ENCODE results near the gene CHRNE.

Gene CHRNE

GRCh38 chr17:4903051-4903818, at the start of gene CHRNE:
CHRNE (minus strand) TSS chr17:4903098; CDS start chr17:4903063, 35 bp downstream.
- H3K36me3 Mint-ChIP-seq (ENCODE audit: low read depth) = peaks cover 6% of the 10 kb centered on the region

DNA sequence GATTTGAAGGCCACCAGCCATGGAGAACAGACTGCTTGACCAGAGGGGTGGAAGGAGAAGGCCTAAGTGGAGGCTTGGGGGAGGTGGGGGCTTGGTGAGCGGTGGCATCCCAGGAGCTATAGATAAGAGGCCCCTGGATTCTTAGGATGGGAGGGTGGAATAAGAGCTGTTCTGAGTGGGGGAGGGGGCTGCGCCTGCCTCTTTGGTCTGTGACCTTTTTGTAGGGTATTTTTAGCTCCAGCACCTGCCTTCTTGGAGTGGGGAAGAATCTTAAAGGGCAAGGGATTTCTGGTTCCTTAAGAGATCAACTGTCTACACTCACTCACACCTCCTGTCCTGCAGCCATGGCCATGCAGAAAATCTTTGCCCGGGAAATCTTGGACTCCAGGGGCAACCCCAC, 48.6 kb upstream of the CHRNE start:
- Mint-ChIP-seq H3K36me3 (ENCODE audit: low read depth) (peaks cover 14% of the 10 kb centered on the region), H3K4me1 (peaks cover 43% of the 10 kb centered on the region), H3K27ac (peak overlapping the region; percentile 88 to 98 (median 98)), H3K9me3 (no peaks in the 10 kb centered on the region), H3K27me3 (ENCODE audit: low read depth) (no peaks in the 10 kb centered on the region), H3K4me3 (peak overlapping the region; percentile 83 to 89 (median 84))
- TF ChIP-seq, protein P1, sequence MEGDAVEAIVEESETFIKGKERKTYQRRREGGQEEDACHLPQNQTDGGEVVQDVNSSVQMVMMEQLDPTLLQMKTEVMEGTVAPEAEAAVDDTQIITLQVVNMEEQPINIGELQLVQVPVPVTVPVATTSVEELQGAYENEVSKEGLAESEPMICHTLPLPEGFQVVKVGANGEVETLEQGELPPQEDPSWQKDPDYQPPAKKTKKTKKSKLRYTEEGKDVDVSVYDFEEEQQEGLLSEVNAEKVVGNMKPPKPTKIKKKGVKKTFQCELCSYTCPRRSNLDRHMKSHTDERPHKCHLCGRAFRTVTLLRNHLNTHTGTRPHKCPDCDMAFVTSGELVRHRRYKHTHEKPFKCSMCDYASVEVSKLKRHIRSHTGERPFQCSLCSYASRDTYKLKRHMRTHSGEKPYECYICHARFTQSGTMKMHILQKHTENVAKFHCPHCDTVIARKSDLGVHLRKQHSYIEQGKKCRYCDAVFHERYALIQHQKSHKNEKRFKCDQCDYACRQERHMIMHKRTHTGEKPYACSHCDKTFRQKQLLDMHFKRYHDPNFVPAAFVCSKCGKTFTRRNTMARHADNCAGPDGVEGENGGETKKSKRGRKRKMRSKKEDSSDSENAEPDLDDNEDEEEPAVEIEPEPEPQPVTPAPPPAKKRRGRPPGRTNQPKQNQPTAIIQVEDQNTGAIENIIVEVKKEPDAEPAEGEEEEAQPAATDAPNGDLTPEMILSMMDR (IDR thresholded peaks at IDR 0.05; ENCODE audit: unreplicated experiment in 3 of 3) = no peak

More at GRCh38 chr17:4903051-4903818, at the start of gene CHRNE:
- TF ChIP-seq, protein P1 (IDR thresholded peaks at IDR 0.05; ENCODE audit: unreplicated experiment in 3 of 3) = peak; percentile 74 to 80 (median 75)
- H3K4me3 Mint-ChIP-seq = peak within 1 kb of the TSS in 1 of 3 experiments; percentile 20
- peak within 1 kb of the TSS; percentile 10 to 41 (median 12) for H3K27ac Mint-ChIP-seq
- H3K27me3 Mint-ChIP-seq (ENCODE audit: low read depth) = no peaks in the 10 kb centered on the region
- H3K4me1 Mint-ChIP-seq = peaks cover 15% of the 10 kb centered on the region
- no peaks in the 10 kb centered on the region for H3K9me3 Mint-ChIP-seq

GRCh38 chr17:4950746-4951204, 47.9 kb upstream of the CHRNE start, which contains the start of gene ENO3:
ENO3 (plus strand) TSS chr17:4951119; CDS start chr17:4951830, 711 bp downstream.
- Mint-ChIP-seq H3K9me3 (no peaks in the 10 kb centered on the region), H3K4me3 (peak within 1 kb of the TSS; percentile 83 to 89 (median 84)), H3K27ac (peak within 1 kb of the TSS; percentile 88 to 98 (median 98)), H3K27me3 (ENCODE audit: low read depth) (no peaks in the 10 kb centered on the region), H3K36me3 (ENCODE audit: low read depth) (peaks cover 11% of the 10 kb centered on the region), H3K4me1 (peaks cover 40% of the 10 kb centered on the region)
- TF ChIP-seq, protein P1 (IDR thresholded peaks at IDR 0.05; ENCODE audit: unreplicated experiment in 3 of 3) = no peak

DNA sequence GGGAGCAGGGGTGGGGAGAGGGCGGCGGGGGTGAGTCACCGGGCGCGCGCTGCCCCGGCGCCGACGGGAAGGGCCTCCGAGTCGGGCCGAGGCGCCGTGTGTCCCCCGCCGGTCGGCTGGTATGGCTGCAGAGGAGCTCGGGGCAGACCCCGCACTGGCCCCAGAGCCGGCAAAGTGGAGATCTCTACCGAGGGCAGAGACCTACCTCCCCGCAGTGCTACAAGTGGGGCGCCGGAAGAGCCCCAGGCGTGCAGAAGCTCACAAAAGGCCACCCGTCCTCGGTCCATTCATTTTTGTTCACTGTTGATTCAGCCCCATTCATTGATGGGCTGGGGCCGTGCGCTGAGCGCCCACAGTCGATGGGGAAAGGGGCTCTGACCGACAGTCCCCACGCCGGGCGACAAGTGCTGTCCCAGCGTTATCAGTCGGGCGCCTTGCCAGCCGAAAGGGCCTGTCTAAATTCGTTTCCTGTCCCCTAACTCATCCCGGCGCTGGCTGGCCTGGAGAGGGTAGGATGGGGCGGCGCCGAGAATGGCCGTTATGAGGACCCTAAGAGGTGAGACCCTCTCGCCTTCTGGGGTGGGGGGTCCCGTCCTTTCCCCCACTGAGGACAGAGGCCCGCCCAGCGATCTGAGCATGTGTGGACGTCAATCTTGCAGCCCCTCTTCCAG, 47.3 kb upstream of the CHRNE start:
- TF ChIP-seq, protein P1 (IDR thresholded peaks at IDR 0.05; ENCODE audit: unreplicated experiment in 3 of 3) = no peak
- Mint-ChIP-seq H3K9me3 (no peaks in the 10 kb centered on the region), H3K27ac (peak overlapping the region; percentile 88 to 98 (median 98))

DNA sequence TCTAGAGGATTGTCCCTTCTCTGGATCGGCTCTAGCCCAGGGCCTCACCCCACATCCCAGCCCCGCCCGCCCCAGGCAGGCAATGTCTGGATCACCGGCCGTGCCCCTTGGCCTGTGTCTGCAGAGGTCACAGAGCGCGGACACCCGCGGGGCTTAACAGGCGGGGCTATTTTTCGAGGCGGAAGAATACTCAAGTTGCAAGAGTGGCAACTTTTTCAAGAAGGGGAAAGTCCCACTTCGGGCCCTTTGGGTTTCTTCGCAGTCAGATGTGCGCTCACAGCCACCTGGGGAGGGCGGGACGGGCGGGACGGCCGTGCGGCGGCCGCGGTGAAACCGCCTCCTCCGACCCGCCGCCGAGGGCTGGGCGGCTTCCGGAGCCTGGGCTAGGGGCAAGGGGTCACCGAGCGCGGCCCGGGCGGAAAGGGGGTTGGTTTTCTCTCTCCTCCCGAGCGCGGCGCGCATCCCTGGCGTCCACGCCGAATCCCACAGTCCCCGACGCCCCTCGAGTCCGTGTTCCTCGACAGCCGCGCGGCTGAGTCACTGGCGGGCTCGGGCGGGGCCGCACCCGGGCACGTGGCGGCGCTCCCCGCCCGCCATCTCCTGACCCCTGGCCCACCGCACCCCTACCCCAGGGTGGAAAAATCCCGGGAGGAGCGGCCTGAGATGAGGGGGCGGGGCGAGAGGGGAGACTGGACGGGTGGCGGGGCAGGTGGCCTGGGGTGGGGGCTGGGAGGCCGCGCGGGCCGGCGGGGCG, 46.6 kb upstream of the CHRNE start:
- peak overlapping the region; percentile 98 to 99 (median 99) for H3K27ac Mint-ChIP-seq
- no peaks in the 10 kb centered on the region for H3K9me3 Mint-ChIP-seq
- no peaks in the 10 kb centered on the region for H3K27me3 Mint-ChIP-seq (ENCODE audit: low read depth)
- peaks cover 47% of the 10 kb centered on the region for H3K4me1 Mint-ChIP-seq
- peaks cover 22% of the 10 kb centered on the region for H3K36me3 Mint-ChIP-seq (ENCODE audit: low read depth)
- TF ChIP-seq, protein P1 (IDR thresholded peaks at IDR 0.05; ENCODE audit: unreplicated experiment in 3 of 3) = no peak
- peak overlapping the region; percentile 85 to 96 (median 85) for H3K4me3 Mint-ChIP-seq

More for the DNA sequence above, 47.3 kb upstream of the CHRNE start:
- Mint-ChIP-seq H3K4me1 (peaks cover 43% of the 10 kb centered on the region), H3K4me3 (peak overlapping the region; percentile 83 to 89 (median 84)), H3K27me3 (ENCODE audit: low read depth) (no peaks in the 10 kb centered on the region), H3K36me3 (ENCODE audit: low read depth) (peaks cover 15% of the 10 kb centered on the region)

All from nephron (organoid).